GM19023 (cell line): ENCODE measurements around the gene SORCS3.

Source experiments
- ATAC-seq: cut with Tn5 transposase; IDR thresholded peaks from one replicate; pipeline ENCODE4 v1.9.1; 2021; ENCODE audit warnings: mild to moderate bottlenecking, moderate library complexity; ENCODE audit not compliant: unreplicated experiment

SORCS3 gene

GRCh38 chr10:105075031-105075430 is 433.9 kb downstream of the SORCS3 start:
- ATAC-seq: no peak

GRCh38 chr10:105085980-105086379 is 444.9 kb downstream of the SORCS3 start:
- no peak for ATAC-seq

DNA sequence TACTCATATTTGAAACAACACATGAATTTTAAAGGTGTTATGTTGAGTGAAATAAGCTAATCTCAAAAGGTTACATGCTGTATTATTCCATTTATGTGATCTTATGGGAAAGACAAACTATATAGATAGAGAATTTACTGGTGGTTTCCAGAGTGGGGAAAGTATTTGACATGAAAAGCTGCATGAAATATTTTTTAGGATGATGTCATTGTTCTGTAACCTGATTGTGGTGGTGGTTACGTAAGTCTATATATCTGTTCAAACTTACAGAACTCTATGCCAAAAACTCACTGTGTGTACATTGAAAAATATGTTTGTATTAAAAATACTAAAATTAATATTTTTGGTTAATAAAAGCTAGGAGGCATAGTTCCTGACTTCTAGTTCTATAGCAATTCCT is 453.0 kb downstream of the SORCS3 start:
- no peak for ATAC-seq

GRCh38 chr10:105096316-105096715 is 455.2 kb downstream of the SORCS3 start:
- ATAC-seq: no peak

GRCh38 chr10:105102977-105103376 is 461.9 kb downstream of the SORCS3 start:
- ATAC-seq: no peak

DNA sequence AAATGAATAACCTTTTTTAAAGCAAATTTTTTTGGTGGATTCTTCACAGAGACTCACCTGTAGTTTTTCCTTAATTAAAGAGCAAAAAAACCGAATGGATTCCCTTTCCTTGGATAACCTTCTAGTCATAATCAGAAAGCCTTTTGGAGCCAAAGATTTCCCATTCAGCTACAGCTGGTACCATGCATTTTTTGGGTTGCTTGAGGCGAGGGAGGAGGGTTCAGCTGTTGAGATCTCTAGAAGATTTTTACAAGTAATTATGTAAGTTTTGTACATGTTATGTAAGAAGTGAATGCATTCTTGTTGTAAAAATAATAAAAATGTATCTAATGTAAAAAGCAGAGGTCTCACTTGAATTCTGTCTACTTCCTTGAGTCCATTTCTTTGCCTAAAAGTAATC is 463.2 kb downstream of the SORCS3 start:
- ATAC-seq: no peak

DNA sequence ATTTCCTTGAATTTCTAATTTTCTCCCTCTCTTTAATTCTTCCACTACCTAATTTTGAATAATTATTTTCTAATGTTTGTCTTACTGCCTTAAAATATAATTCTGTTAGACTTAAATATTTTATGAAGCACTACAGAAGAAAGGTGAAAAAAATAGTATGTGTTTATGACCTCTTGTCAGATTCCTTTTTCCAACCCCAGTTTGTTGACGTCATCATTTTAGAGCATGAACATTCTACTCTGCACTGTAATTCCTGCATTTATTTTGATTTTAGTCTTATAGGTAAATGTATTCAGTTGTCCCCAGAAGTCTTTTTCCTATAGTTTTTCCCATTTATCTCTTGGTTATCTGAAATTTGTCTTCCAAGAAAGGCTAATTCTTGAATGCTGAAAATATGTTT is 468.1 kb downstream of the SORCS3 start:
- ATAC-seq: no peak

- no peak for ATAC-seq
Observed at GRCh38 chr10:105112862-105113261, 471.8 kb downstream of the SORCS3 start.

DNA sequence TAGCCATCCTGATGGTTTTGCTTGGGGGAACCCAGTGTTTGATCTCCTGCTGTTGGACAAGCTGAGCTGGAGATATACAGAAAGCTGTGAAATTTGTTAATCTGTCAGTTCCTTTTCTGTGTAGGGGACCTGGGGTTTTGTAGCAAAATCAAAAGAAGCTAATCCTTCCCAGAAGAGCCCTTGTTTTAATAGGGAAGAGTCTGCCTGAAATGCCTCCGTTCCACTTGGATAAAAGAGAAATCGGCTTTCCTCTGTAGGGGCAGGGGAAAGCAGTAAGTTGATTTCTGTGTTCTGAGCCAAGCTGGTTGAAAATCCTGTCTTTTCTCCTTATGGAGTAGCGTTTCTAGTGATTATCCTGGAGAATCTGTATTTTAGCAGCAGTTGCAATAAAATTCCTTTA is 472.6 kb downstream of the SORCS3 start:
- ATAC-seq: no peak

GRCh38 chr10:105121743-105122142 is 480.7 kb downstream of the SORCS3 start:
- no peak for ATAC-seq

- no peak for ATAC-seq
Observed at GRCh38 chr10:105128111-105128510, 487.0 kb downstream of the SORCS3 start.

DNA sequence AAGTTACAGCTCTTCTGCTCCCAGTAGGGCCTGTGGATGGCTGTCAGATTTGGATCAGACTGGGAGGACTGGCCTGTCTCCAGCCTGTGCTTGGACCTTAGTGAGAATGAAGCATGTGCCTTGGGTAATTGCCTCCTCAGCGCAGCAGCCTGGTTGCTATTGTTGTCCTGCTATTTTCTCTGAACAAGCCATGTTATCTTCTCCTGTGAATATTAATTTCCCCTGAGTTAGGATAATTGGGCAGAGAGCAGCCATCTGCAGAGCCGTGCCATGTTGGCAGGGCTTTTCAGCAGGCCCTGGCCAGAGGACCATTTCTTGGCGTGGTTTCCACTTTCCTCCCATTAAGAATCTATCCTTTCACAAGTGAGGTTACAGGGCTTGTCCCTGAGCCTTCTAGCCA is 497.3 kb downstream of the SORCS3 start:
- ATAC-seq: no peak

DNA sequence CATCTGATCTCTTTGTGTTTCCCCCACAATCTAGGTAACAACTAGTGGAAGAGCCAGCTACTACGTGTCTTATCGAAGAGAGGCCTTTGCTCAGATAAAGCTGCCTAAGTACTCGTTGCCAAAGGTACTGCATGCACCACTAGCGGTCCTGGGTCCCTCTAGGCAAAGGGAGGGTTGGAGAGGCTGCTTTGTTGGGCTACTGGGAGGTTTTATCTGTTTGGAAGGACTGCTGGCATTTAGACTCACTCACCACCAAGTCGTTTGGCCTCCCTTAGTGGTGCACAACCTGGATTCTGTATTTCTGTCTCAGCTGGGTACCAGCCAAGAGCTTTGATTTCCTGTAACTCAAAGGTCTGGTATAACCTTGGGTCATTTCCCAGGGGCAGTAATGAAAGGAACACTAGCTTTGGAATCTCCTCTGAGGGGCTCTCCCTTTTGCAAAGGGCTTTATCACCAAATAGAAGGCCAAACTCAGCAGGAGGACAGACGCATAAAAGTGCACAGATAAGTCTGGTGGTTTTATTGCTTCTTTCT is 498.3 kb downstream of the SORCS3 start:
- no peak for ATAC-seq

GRCh38 chr10:105140600-105140999 is 499.5 kb downstream of the SORCS3 start:
- ATAC-seq: no peak

DNA sequence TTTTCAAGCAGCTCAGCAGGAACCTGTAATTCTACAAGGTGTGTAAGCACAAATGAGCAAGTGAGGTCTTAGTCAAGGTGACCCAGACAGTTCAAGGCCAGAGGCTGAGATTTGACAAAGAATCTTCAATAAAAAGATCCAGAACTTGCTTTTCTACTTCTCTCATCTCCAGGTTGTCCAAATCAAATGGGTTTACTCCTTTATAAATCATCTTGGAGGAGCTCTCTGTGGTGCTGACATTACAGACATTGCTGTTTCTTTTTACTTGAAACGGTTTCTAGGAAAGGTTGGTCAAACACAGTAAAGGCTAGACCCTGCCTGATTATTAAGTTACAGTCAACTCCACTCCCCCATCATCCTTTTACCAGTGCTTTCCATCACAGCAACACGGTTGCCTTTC is 504.6 kb downstream of the SORCS3 start:
- ATAC-seq: no peak

- no peak for ATAC-seq
Observed at GRCh38 chr10:105146436-105146835, 505.3 kb downstream of the SORCS3 start.

DNA sequence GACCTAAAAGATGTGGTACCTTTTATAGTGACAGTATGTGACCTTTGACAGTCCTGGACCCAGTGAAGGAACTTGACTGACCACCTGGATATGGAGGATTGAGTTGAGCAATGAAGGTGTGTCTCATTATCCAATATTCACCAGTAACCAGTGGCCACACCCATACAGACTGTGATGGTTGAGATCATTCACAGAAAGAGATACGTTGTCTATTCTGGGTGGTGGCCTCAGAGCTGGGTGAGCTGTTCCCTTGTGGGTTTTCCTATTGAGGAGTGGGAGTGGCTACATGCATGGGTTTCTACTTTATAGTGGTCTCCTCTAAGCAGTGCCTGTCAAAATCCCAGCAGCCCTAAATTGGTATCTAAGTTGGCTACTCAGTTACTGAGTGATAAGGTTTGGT is 507.4 kb downstream of the SORCS3 start:
- no peak for ATAC-seq

GRCh38 chr10:105148921-105149320 is 507.8 kb downstream of the SORCS3 start:
- no peak for ATAC-seq

DNA sequence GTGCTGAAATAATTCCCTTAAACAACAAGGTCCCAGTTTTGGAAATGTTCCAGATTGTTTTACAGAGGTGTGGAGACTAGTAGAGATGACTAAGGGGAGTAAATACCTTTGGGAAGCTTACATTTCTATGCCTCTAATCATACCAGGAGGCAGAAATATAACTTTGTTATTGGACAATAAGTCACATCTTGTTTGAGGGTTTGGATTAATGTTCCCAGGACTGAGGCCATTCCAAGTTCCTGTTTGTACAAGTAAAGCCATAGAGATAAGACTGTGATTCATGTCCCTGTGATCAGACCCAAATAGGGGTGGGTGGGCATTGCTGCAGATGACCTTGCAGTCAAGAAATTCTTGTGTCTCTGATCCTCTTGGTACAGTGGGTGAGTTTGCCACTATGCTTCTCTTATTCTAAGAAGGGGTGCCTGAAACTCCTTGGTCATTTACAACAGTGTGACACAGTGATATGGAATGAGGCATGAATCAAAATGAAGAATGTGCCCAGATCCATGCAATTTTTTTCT is 508.3 kb downstream of the SORCS3 start:
- no peak for ATAC-seq

GRCh38 chr10:105150259-105150880 is 509.3 kb downstream of the SORCS3 start:
- no peak for ATAC-seq

- no peak for ATAC-seq
Observed at GRCh38 chr10:105154736-105155135, 513.6 kb downstream of the SORCS3 start.

DNA sequence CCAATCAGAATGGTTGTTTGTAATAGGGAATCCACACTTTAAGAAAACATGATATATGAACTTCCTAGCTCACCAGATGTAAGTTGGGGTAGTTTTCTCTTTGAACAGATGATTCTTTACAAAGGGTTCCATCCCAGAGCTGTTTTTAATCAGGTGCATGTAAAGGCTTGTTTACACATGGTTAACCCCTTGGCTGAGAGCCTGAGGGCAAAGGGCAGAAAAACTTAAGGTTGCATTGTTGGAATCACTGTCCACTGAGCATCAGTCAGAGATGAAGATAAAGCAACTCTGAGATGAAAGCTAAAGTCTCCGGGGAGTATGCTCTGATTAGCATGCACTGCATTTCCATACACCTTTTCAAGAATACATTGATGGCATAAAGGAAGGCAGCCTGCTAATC is 518.2 kb downstream of the SORCS3 start:
- ATAC-seq: no peak

GRCh38 chr10:105161149-105161548 is 520.1 kb downstream of the SORCS3 start:
- ATAC-seq: no peak
